ENCODE measurements around the gene TNS3. TPM values are rescaled to one million over a fixed set of nuclear protein-coding genes. Genes with fewer than 3 reads are reported as not detected.

TNS3 gene
- total and polyA plus RNA-seq, 2 donors (not counting 3 experiments of a cell fraction or from before 2014, with no cell fraction given): 10.4 to 45.1 TPM

- Histone ChIP-seq H3K9me3 (replicated peaks; ENCODE audit: control insufficient read depth, insufficient read depth, low read length) (no peaks in the 10 kb centered on the region), H3K27ac (ENCODE audit: insufficient read depth, low read depth, low read length) (no peak overlapping the region), H3K27me3 (ENCODE audit: control insufficient read depth in 2 of 2, insufficient read depth in 2 of 2, low read length in 2 of 2) (no peaks in the 10 kb centered on the region), H4K20me1 (replicated peaks; ENCODE audit: control insufficient read depth, extremely low read depth, insufficient read depth, low read length) (no peaks in the 10 kb centered on the region), H3K79me2 (ENCODE audit: control insufficient read depth, insufficient read depth, low read length) (no peaks in the 10 kb centered on the region), H3K36me3 (ENCODE audit: control insufficient read depth in 2 of 2, extremely low read depth in 1 of 2, insufficient read depth in 2 of 2, low read length in 2 of 2) (peaks cover 0 to 5% of the 10 kb centered on the region in 2 experiments), H3K4me1 (ENCODE audit: control insufficient read depth, extremely low read depth, insufficient read depth, low read length) (no peaks in the 10 kb centered on the region), H2AFZ (ENCODE audit: low read depth, low read length) (no peak overlapping the region), H3K9me1 (replicated peaks; ENCODE audit: control insufficient read depth, extremely low read depth, insufficient read depth, low read length) (no peaks in the 10 kb centered on the region), H3K4me2 (ENCODE audit: insufficient read depth, low read length) (no peak overlapping the region), H3K9ac (replicated peaks; ENCODE audit: extremely low read depth, insufficient read depth, low read length) (no peak overlapping the region), H3K4me3 (replicated peaks in 1 of 3; ENCODE audit: insufficient read depth in 1 of 3, low read depth in 1 of 3, low read length in 3 of 3) (no peak overlapping the region)
- CTCF ChIA-PET: interaction anchor here (1.0 kb wide), 1 partner anchor 105 kb away, joined by 3 read pairs; no protein-coding TSS in a partner anchor
- no peak for DNase-seq (ENCODE audit: low read depth, low spot score)
- dilution Hi-C loops (cut with MboI; ENCODE audit: extremely low pct_ligation_motif_present, low sequenced_read_pairs) (no loop called here), intact Hi-C loops (cut with micrococcal nuclease) (loop anchor here (5.0 kb wide), 1 partner anchor 104 kb away; no protein-coding TSS in a partner anchor)
- no peak for TF ChIP-seq JUN (IDR thresholded peaks at IDR 0.05; ENCODE audit: borderline replicate concordance, insufficient read depth, insufficient read length, low read depth)
- no peak for TF ChIP-seq EZH2 (IDR thresholded peaks at IDR 0.05; ENCODE audit: borderline replicate concordance, low read depth, low read length, severe bottlenecking)
- no peak for TF ChIP-seq POLR2AphosphoS5 (IDR thresholded peaks at IDR 0.05; ENCODE audit: insufficient read depth, low read depth, low read length)
- no peak for TF ChIP-seq CTCF (IDR thresholded peaks at IDR 0.05; ENCODE audit: extremely low read depth in 1 of 2, insufficient read depth in 1 of 2, low read depth in 1 of 2, low read length in 2 of 2)
- no peak for TF ChIP-seq GATA2 (IDR thresholded peaks at IDR 0.05; ENCODE audit: insufficient read depth, insufficient read length, low read depth, low read length)
- TF ChIP-seq FOS (IDR thresholded peaks at IDR 0.05; ENCODE audit: borderline replicate concordance, insufficient read depth, low read length): no peak
- no peak for TF ChIP-seq MAX (IDR thresholded peaks at IDR 0.05; ENCODE audit: insufficient read depth, insufficient read length)
- TF ChIP-seq POLR2A (IDR thresholded peaks at IDR 0.05; ENCODE audit: low read depth, low read length): no peak
- TF ChIP-seq MYC (IDR thresholded peaks at IDR 0.05; ENCODE audit: low read depth, low read length): no peak
- FAIRE-seq: no peak
- POLR2A ChIA-PET: no interaction called here
- BruUV-seq (replicated peaks): no TSS peak
Observed at GRCh38 chr7:47371317-47371716, 210.6 kb downstream of the TNS3 start.

Measured in endothelial cell of umbilical vein (primary cell).